Esophagus squamous epithelium (tissue), 5 donors: ENCODE data around the gene ACAP2. TPM values are rescaled to one million over a fixed set of nuclear protein-coding genes. Genes with fewer than 3 reads are reported as not detected.

ENCODE experiments used
- DNase-seq: peaks from one replicate; lab custom pipeline; 2025; lab: John Stamatoyannopoulos, UW
- H3K27ac ChIP-seq, 4 donors: fragments of 200-600 bp; sonication (generic); one replicate each; pipeline ENCODE4 v1.5.1; 2016 to 2019; ENCODE audit warnings: mild to moderate bottlenecking in 1 of 4
- H3K27me3 ChIP-seq, 4 donors: fragments of 200-600 bp; sonication (generic); 1 replicate in 3 of 4; 2 replicates in 1 of 4; pipeline versions ENCODE4 v1.5.1 to v1.6.0; 2017 to 2021; ENCODE audit warnings: antibody characterized with exemption in 1 of 4
- H3K36me3 ChIP-seq, 3 donors: fragments of 200-600 bp; sonication (generic); one replicate each; pipeline ENCODE4 v1.5.1; 2016 to 2019
- H3K4me1 ChIP-seq, 3 donors: fragments of 200-600 bp; sonication (generic); one replicate each; pipeline ENCODE4 v1.5.1; 2017 to 2019
- H3K4me3 ChIP-seq, 4 donors: fragments of 200-600 bp; sonication (generic); 1 replicate in 3 of 4; 2 replicates in 1 of 4; pipeline ENCODE4 v1.5.1; 2016 to 2019; ENCODE audit warnings: mild to moderate bottlenecking in 2 of 4, moderate library complexity in 1 of 4
- H3K9me3 ChIP-seq, 3 donors: fragments of 200-600 bp; sonication (generic); one replicate each; pipeline ENCODE4 v1.5.1; 2016 to 2019
- POLR2A ChIP-seq, 4 donors: fragments of 450-650 bp; IDR thresholded peaks; one replicate each; pipeline ENCODE4 v1.6.1; 2017; ENCODE audit warnings: antibody characterized with exemption in 4 of 4, mild to moderate bottlenecking in 4 of 4, moderate library complexity in 3 of 4
- WGBS, 2 donors: methylation state at CpG; one replicate each; pipeline ENCODE4 v1.1.5; 2018; 5-methylcytosine and 5-hydroxymethylcytosine counted together
- intact Hi-C: fragments of 100-400 bp; cut with DNase I; formaldehyde crosslinking; loops from one replicate; pipeline ENCODE4 v1.15.0; 2022
- total RNA-seq, 4 donors: library from RNA; depleted of rRNA; stranded (reverse); fragments of >200 nt; gene quantifications; one replicate each; pipeline ENCODE4 v1.1.0, GENCODE V29; 2016
- TF ChIP-seq, protein P1 (sequence below), 6 experiments: fragments of 450-650 bp in 4 of 6; fragments of 200-600 bp in 2 of 6; sonication (generic) in 2 of 6; IDR thresholded peaks; one replicate each; pipeline ENCODE4 v1.5.1; 2016 to 2019; ENCODE audit warnings: antibody characterized with exemption in 6 of 6, mild to moderate bottlenecking in 4 of 6, moderate library complexity in 4 of 6
- donor health status: DM: yes; HTN: yes; CAD: no.

The ACAP2 gene
- total RNA-seq, 4 donors from 2014 or later, result 46.7 to 71.5 (median 50.8) TPM

DNA sequence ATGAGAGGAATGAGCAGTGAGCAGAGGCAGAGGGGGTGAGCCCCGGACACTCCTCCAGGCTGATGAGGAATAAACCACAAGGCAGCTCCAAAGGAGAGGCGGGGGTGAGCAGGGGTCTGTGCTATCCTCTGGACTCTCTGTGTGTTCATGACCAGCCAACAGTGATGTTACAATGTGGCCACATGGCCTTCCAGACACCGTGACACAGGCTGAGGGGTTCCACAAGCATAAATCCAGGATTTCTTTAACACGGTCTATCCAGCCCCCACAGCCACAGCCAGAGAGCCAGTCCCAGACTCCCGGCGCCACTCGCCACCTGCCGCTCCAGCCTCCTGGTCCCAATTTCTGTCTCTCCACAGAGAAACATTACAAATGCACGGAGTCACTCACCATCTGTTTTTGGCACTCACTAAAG is 196.2 kb downstream of the ACAP2 start:
- TF ChIP-seq, protein P1, sequence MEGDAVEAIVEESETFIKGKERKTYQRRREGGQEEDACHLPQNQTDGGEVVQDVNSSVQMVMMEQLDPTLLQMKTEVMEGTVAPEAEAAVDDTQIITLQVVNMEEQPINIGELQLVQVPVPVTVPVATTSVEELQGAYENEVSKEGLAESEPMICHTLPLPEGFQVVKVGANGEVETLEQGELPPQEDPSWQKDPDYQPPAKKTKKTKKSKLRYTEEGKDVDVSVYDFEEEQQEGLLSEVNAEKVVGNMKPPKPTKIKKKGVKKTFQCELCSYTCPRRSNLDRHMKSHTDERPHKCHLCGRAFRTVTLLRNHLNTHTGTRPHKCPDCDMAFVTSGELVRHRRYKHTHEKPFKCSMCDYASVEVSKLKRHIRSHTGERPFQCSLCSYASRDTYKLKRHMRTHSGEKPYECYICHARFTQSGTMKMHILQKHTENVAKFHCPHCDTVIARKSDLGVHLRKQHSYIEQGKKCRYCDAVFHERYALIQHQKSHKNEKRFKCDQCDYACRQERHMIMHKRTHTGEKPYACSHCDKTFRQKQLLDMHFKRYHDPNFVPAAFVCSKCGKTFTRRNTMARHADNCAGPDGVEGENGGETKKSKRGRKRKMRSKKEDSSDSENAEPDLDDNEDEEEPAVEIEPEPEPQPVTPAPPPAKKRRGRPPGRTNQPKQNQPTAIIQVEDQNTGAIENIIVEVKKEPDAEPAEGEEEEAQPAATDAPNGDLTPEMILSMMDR (IDR thresholded peaks at IDR 0.05), result no peak
- no peak for TF ChIP-seq POLR2A (IDR thresholded peaks at IDR 0.05)
- no peaks in the 10 kb centered on the region for H3K9me3 ChIP-seq
- no peaks in the 10 kb centered on the region for H3K27me3 ChIP-seq
- no peak overlapping the region for H3K4me3 ChIP-seq
- 94 to 97% methylated on average over 6 to 9 of the region's 9 CpGs for whole genome bisulfite sequencing, 2 donors
- no peak for DNase-seq
- intact Hi-C loops, result no loop called here
- peaks cover 0 to 23% (median 0%) of the 10 kb centered on the region in 3 donors for H3K36me3 ChIP-seq
- no peak overlapping the region for H3K27ac ChIP-seq
- peaks cover 0 to 15% (median 0%) of the 10 kb centered on the region in 3 donors for H3K4me1 ChIP-seq

DNA sequence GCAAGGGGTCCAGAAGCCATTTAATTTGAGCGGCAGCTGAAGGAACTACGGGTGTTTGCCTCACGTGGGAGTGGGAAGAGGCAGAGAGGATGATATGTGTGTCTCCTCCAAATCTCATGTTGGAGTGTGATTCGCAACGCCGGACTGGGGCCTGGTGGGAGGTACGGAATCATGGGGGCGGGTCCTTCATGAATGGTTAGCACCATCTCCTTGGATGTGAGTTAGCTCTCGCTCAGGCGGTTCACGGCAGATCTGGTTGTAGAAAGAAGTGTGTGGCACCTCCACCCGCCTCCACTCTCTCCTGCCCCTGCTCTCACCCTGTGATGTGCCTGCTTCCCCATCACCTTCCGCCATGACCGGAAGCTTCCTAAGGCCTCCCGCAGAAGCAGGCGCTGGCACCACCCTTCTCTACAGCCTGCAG is 197.3 kb downstream of the ACAP2 start:
- no peaks in the 10 kb centered on the region for H3K27me3 ChIP-seq
- no peaks in the 10 kb centered on the region for H3K9me3 ChIP-seq
- H3K4me3 ChIP-seq, result no peak overlapping the region
- peaks cover 0 to 23% (median 0%) of the 10 kb centered on the region in 3 donors for H3K36me3 ChIP-seq
- H3K4me1 ChIP-seq, result peaks cover 0 to 14% (median 0%) of the 10 kb centered on the region in 3 donors
- TF ChIP-seq, protein P1 (IDR thresholded peaks at IDR 0.05), result no peak
- no peak for TF ChIP-seq POLR2A (IDR thresholded peaks at IDR 0.05)
- intact Hi-C loops, result no loop called here
- H3K27ac ChIP-seq, result no peak overlapping the region
- no peak for DNase-seq
- 93 to 97% methylated on average over 6 to 15 of the region's 16 CpGs for WGBS, 2 donors

DNA sequence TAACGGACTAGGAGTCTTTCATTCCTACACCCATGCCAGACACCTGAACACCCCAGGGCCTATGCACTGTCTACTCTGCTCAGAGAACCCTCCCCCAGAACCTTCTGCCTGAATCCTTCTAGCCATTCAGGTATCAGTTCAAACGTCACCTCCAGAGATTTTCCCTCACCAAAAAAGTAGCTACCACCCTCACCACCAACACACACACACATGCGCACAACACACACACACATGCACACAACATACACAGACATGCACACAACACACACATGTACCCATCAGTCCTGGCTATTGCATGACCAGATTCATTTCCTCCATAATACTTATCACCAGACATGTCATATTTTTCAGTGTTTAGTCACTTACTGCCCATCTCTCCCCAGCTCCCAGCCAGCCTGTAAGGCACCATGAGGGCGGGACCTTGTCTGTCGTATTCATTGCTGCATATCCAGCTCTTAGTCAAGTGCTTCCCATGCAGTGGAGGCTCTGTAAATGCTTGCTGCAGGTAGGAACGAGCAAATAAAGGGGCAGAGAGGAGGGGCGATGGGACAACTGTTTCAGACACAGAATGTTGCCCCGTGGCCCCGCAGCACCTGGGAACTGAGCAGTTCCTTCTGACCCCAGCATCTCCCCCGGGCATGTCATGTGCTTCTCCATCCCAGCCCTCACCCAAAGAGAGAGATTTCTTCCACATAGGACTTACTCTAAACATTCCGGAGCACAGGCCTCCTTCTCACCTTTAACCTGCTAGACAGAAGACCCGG is 201.0 kb downstream of the ACAP2 start:
- no peaks in the 10 kb centered on the region for H3K27me3 ChIP-seq
- H3K36me3 ChIP-seq, result peaks cover 0 to 8% (median 0%) of the 10 kb centered on the region in 3 donors
- peaks cover 0 to 39% (median 15%) of the 10 kb centered on the region in 3 donors for H3K4me1 ChIP-seq
- H3K4me3 ChIP-seq, result no peak overlapping the region
- peaks cover 0 to 7% (median 2%) of the 10 kb centered on the region in 3 donors for H3K9me3 ChIP-seq
- H3K27ac ChIP-seq, result no peak overlapping the region
- DNase-seq, result no peak
- TF ChIP-seq, protein P1 (IDR thresholded peaks at IDR 0.05), result no peak
- TF ChIP-seq POLR2A (IDR thresholded peaks at IDR 0.05), result no peak
- 84 to 89% methylated on average over 11 of the region's 12 CpGs for WGBS, 2 donors
- intact Hi-C loops, result no loop called here

DNA sequence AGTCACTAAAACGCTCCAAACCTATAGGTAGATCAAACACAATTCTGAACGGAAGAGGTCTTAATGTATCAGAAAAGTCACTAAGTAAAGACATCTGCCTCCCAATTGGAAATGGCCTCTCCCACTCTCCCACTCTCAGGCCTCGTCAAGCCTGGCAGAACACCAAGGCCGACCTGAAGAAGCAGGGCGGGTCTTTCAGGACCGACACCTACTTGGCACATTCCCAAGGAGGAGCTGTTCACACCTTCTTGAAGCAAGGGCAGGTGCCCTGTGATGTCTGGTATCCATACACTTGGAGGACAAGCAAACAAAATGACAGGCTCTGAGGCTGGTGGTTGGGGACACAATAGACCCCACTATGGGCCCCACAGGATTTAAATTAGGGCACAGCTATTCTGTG is 201.9 kb downstream of the ACAP2 start:
- no peak overlapping the region for H3K4me3 ChIP-seq
- H3K9me3 ChIP-seq, result peaks cover 0 to 9% (median 5%) of the 10 kb centered on the region in 3 donors
- whole genome bisulfite sequencing, 2 donors, result 55 to 71% methylated on average over 6 of the region's 6 CpGs
- intact Hi-C loops, result no loop called here
- H3K36me3 ChIP-seq, result peaks cover 0 to 2% (median 0%) of the 10 kb centered on the region in 3 donors
- DNase-seq, result no peak
- H3K4me1 ChIP-seq, result peaks cover 0 to 39% (median 15%) of the 10 kb centered on the region in 3 donors
- no peak for TF ChIP-seq POLR2A (IDR thresholded peaks at IDR 0.05)
- TF ChIP-seq, protein P1 (IDR thresholded peaks at IDR 0.05), result no peak
- peak overlapping the region in 3 of 4 donors; percentile 24 to 86 (median 84) for H3K27ac ChIP-seq
- H3K27me3 ChIP-seq, result no peaks in the 10 kb centered on the region

DNA sequence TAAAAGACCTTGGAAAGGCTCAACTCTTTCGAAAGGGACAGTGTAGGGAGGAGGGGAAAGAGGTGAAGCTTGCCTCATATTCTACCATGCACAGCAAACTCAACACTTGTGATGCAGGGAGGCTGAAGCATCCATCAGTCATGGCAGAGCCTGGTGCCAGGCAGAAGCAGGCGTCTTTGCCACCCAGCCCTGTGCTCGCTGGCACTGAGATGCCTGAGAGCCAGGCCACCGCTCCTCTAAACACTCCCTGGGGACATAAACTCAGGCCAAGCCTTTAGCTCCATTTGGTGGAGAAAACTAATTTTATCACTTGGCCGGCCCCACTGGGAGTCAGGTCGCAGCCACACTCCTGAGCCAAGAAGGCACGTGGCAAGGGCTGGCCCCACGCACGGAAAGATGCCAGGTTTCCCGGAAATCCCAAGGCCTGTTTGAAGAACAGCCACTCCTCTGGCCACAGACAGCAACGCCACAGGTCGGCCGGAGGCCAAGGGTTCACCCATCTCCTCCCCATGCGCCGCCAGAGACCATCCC is 202.6 kb downstream of the ACAP2 start:
- no peak for TF ChIP-seq POLR2A (IDR thresholded peaks at IDR 0.05)
- TF ChIP-seq, protein P1 (IDR thresholded peaks at IDR 0.05), result no peak
- Histone ChIP-seq H3K27ac (peak overlapping the region; percentile 13 to 88 (median 85)), H3K4me3 (no peak overlapping the region), H3K36me3 (no peaks in the 10 kb centered on the region), H3K4me1 (peaks cover 0 to 39% (median 15%) of the 10 kb centered on the region in 3 donors), H3K9me3 (peaks cover 0 to 9% (median 5%) of the 10 kb centered on the region in 3 donors), H3K27me3 (no peaks in the 10 kb centered on the region)
- no peak for DNase-seq
- intact Hi-C loops, result no loop called here
- WGBS, 2 donors, result 76 to 96% methylated on average over 5 to 8 of the region's 15 CpGs
